ENCODE data around the gene HRH3. TPM values are rescaled to one million over a fixed set of nuclear protein-coding genes. Genes with fewer than 3 reads are reported as not detected.

HRH3 gene
- total RNA-seq, 1 donor = not detected

DNA sequence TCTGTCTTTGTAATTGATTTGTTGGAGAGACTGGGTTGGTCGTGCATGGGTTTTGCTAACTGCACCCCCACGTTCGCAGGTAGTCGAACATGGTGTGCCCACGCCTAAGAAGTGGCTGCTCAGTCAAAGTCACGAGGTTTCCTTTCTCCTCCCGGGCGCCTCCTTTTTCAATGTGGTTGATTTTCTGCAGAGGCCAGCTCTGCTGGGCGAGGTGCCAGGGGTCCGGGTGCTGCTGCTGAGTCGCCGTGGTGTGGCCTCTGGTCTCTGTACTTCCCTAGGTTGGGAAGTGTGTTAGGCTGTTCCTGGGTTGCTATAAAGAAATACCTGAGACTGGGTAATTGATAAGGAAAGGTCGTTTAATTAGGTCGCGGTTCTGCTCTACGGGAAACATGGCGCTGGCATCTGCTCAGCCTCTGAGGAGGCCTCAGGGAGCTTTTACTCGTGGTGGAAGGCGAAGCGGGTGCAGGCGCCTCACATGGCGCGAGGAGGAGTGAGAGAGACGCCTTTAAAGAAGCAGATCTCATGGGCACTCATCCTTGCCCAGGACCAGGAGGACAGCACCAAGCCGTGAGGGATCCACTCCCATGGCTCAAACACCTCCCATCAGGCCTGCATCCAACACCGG lies 32.4 kb upstream of the HRH3 start:
- Histone ChIP-seq H3K27me3 (ENCODE audit: insufficient read depth, low read length) (no peaks in the 10 kb centered on the region), H3K4me3 (ENCODE audit: low read length) (no peak overlapping the region), H3K4me1 (ENCODE audit: insufficient read depth, low read length) (no peaks in the 10 kb centered on the region), H3K9me3 (ENCODE audit: low read depth, low read length) (no peaks in the 10 kb centered on the region)

DNA sequence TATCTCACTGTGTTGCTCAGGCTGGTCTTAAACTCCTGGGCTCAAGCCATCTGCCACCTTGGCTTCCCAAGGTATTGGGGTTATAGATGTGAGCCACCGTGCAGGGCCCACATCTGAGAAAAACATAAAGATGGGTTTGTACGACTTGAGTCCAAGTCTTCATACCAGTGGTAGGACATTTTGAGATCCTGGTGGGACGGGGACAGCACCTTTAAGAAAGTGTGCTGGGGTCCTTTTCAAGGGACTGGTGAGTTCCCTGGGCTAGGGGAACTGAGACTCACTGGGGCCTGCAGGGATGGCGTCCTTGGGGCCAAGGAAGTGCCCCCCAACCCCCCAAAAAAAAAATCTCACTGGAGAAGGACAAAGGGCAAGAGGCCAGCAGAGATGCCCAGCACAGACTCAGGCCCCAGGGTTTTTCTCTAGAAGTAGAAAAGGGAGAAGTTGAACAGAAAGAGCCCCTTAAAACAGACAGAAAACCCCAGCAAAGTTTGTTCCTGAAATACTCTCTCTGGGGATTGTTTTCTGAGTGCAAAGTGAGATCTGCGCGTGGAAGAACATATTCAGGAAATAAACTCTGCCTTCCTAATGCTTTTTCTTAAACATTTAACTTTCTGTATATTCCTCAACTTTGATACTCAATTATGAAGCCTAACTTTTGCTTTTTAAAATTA lies 28.9 kb upstream of the HRH3 start:
- Histone ChIP-seq H3K4me3 (ENCODE audit: low read length) (no peak overlapping the region), H3K9me3 (ENCODE audit: low read depth, low read length) (no peaks in the 10 kb centered on the region), H3K27me3 (ENCODE audit: insufficient read depth, low read length) (no peaks in the 10 kb centered on the region), H3K4me1 (ENCODE audit: insufficient read depth, low read length) (peaks cover 4% of the 10 kb centered on the region)

DNA sequence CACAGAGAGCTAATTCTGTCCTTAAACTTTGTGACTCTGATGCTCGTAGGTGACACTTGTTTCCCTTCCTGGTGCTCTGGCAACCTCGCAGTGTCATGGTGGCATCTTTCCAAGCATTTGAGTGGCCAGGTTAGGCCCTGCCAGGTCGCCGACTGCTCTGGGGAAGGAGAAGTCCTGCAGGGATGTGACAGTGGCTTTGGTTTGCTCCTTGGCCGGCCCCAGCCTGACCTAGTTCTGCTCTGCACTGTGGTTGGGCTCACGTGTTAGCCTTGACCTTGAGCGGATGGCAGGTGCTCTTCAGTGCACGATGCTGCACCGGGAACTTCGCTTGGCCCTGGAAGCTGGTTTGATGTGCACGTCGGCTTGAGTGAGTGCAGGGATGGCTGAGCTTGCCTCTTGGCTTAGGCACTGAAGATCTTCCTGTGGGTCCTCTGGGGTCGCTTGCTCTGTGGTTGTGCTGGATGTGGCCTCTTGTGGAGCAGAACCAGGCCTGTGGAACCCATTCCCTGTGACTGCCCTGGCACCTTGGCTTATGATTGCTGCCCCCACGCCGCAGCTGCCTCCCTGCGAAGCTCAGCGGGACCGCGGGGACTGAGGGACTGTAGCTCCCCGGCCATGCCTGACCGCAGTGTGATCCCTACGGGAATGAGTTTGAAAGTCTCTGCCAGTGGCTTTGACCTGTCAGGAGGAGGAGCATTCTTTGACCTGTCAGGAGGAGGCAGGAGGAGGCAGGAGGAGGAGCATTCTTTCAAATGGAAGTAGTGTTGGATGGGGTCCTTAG lies 27.0 kb upstream of the HRH3 start:
- H3K4me3 ChIP-seq (ENCODE audit: low read length) = no peak overlapping the region
- H3K27me3 ChIP-seq (ENCODE audit: insufficient read depth, low read length) = no peaks in the 10 kb centered on the region
- no peaks in the 10 kb centered on the region for H3K9me3 ChIP-seq (ENCODE audit: low read depth, low read length)
- peaks cover 15% of the 10 kb centered on the region for H3K4me1 ChIP-seq (ENCODE audit: insufficient read depth, low read length)

- H3K4me3 ChIP-seq (ENCODE audit: low read length) = no peak overlapping the region
- H3K9me3 ChIP-seq (ENCODE audit: low read depth, low read length) = no peaks in the 10 kb centered on the region
- no peaks in the 10 kb centered on the region for H3K27me3 ChIP-seq (ENCODE audit: insufficient read depth, low read length)
- H3K4me1 ChIP-seq (ENCODE audit: insufficient read depth, low read length) = peaks cover 21% of the 10 kb centered on the region
These were observed 26.4 kb upstream of the HRH3 start for GRCh38 chr20:62246431-62246830.

GRCh38 chr20:62245911-62246280 lies 25.8 kb upstream of the HRH3 start:
- no peaks in the 10 kb centered on the region for H3K27me3 ChIP-seq (ENCODE audit: insufficient read depth, low read length)
- H3K4me1 ChIP-seq (ENCODE audit: insufficient read depth, low read length) = peaks cover 25% of the 10 kb centered on the region
- no peak overlapping the region for H3K4me3 ChIP-seq (ENCODE audit: low read length)
- no peaks in the 10 kb centered on the region for H3K9me3 ChIP-seq (ENCODE audit: low read depth, low read length)

DNA sequence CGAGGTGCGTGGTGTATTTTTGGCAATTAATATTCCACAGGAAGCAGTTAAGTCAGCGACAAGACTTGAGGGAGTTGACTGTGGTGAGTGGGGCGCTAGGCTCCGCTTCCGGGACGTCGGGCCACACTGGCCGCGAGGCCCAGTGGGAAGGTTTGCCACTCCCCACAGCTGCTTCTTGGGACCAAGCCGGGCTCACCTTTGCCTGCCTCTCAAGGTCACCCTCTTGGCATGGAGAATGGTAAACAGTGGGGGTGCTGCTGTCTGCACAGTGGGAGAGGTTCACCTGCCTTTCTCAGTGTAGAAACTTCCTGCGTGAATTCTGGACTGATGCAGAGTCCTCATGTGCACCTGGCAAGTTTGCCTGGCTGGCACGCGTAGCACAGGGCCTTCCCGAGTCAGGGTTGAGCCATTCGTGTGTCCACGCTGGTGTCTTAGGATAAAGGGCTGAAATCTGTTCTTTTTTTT lies 24.6 kb upstream of the HRH3 start:
- Histone ChIP-seq H3K27me3 (ENCODE audit: insufficient read depth, low read length) (no peaks in the 10 kb centered on the region), H3K9me3 (ENCODE audit: low read depth, low read length) (no peaks in the 10 kb centered on the region), H3K4me3 (ENCODE audit: low read length) (no peak overlapping the region), H3K4me1 (ENCODE audit: insufficient read depth, low read length) (peaks cover 38% of the 10 kb centered on the region)

DNA sequence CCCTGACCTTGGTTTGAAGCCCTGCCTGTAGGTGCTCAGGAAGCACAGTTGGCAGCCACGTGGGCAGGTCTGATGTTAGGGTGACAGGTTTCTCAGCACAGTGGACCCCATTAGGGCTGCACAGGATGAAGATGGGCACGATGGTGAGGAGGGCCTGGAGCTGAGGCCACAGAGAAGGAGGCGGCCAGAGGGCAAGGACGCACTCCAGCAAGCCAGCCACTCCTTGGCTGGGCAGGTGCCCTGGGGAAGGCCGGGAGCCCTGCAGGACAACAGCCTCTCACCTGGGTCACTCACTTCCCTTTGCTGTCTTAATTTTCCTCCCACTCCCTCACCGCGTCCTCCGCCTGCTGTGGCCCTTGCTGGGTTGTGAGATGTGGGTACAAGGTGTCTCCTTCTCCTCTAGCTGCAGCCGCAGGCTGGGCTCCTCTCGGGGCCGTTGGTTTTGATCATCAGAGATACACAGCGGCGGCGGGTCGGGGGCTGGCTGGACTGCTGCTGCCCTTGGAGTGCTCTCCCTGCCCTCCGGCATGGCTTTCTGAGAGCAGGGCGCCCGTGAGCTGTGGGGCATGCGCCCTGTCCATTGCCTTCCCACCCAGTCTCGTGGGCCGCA lies 23.9 kb upstream of the HRH3 start:
- Histone ChIP-seq H3K9me3 (ENCODE audit: low read depth, low read length) (no peaks in the 10 kb centered on the region), H3K4me1 (ENCODE audit: insufficient read depth, low read length) (peaks cover 44% of the 10 kb centered on the region), H3K27me3 (ENCODE audit: insufficient read depth, low read length) (no peaks in the 10 kb centered on the region), H3K4me3 (ENCODE audit: low read length) (no peak overlapping the region)

DNA sequence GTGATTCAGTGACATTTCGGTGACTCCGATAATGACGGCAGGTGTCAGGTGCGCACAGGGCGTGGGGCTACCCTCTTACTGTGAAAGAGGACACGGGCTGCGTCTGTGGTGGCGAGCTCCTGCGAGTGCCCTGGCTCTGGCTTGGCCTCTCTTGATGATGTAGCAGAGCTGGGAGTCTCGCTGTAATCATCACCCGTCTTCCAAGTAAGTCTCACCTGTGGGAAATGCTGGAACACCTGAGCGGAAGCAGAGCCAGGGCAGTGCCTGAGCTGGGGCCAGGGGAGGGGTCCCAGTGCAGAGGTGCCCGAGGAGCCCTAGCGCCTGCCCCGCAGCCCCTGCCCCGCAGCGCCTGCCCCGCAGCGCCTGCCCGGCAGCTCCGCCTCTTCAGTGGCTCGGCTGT lies 23.0 kb upstream of the HRH3 start:
- H3K4me3 ChIP-seq (ENCODE audit: low read length) = no peak overlapping the region
- H3K9me3 ChIP-seq (ENCODE audit: low read depth, low read length) = no peaks in the 10 kb centered on the region
- no peaks in the 10 kb centered on the region for H3K27me3 ChIP-seq (ENCODE audit: insufficient read depth, low read length)
- H3K4me1 ChIP-seq (ENCODE audit: insufficient read depth, low read length) = peaks cover 46% of the 10 kb centered on the region

DNA sequence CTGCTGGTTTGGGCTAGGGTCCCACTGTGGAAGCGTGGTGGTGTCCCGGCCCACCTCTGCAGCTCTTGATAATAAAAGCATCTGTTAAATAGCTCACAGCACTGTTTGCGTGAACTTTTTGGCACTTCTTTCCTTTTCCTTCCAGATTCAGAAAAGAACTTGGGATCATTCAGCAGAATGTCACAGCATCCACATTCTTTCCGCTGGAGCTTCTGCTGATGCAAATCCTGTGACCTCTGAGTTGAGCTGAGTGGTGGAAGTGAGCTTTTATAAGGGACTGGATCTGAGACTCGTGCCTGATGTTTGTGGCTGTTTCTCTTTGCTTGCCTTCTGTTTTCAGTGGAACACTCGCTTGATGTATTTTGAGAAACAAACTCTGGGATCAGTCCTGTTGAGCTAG lies 22.1 kb upstream of the HRH3 start:
- Histone ChIP-seq H3K9me3 (ENCODE audit: low read depth, low read length) (no peaks in the 10 kb centered on the region), H3K4me1 (ENCODE audit: insufficient read depth, low read length) (peaks cover 53% of the 10 kb centered on the region), H3K27me3 (ENCODE audit: insufficient read depth, low read length) (no peaks in the 10 kb centered on the region)

GRCh38 chr20:62241506-62241905 lies 21.4 kb upstream of the HRH3 start:
- no peak overlapping the region for H3K4me3 ChIP-seq (ENCODE audit: low read length)
- no peaks in the 10 kb centered on the region for H3K27me3 ChIP-seq (ENCODE audit: insufficient read depth, low read length)
- no peaks in the 10 kb centered on the region for H3K9me3 ChIP-seq (ENCODE audit: low read depth, low read length)
- H3K4me1 ChIP-seq (ENCODE audit: insufficient read depth, low read length) = peaks cover 53% of the 10 kb centered on the region

More for the DNA sequence above, 22.1 kb upstream of the HRH3 start:
- no peak overlapping the region for H3K4me3 ChIP-seq (ENCODE audit: low read length)

- H3K4me1 ChIP-seq (ENCODE audit: insufficient read depth, low read length) = peaks cover 53% of the 10 kb centered on the region
- no peaks in the 10 kb centered on the region for H3K27me3 ChIP-seq (ENCODE audit: insufficient read depth, low read length)
- no peaks in the 10 kb centered on the region for H3K9me3 ChIP-seq (ENCODE audit: low read depth, low read length)
- H3K4me3 ChIP-seq (ENCODE audit: low read length) = no peak overlapping the region
These were observed 20.1 kb upstream of the HRH3 start for GRCh38 chr20:62240020-62240685.

DNA sequence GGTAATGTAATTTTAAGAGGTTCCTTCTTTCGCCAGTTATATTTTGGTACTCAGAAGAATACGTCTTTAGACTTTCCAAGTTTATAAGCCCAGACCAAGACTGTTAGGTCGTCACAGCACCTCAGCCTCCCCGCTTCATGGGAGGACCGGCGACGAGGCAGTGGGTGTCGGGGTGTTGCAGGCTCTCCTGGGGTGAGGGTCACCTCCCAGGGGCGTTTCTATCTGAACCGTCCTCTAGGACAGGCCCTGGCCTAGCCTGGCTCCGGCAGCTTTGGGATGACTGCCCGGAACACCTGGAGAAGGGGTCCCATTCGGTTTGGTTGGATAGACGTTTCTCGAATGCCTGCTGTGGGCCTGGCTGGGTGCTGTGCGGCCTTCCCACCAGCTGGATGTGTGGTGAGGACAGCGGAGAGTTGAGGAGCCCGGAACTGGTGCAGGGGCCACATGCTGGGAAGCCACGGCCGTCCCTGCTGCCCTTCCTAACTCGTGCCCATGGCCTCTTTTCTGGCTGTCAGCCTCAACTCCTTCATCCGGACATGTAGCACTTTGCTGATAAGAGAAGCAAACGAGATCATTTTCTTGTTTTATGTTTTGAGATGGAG lies 19.3 kb upstream of the HRH3 start:
- Histone ChIP-seq H3K9me3 (ENCODE audit: low read depth, low read length) (no peaks in the 10 kb centered on the region), H3K4me1 (ENCODE audit: insufficient read depth, low read length) (peaks cover 53% of the 10 kb centered on the region), H3K27me3 (ENCODE audit: insufficient read depth, low read length) (no peaks in the 10 kb centered on the region), H3K4me3 (ENCODE audit: low read length) (peak overlapping the region; percentile 48)

- Histone ChIP-seq H3K4me3 (ENCODE audit: low read length) (peak overlapping the region; percentile 48), H3K27me3 (ENCODE audit: insufficient read depth, low read length) (no peaks in the 10 kb centered on the region), H3K4me1 (ENCODE audit: insufficient read depth, low read length) (peaks cover 46% of the 10 kb centered on the region), H3K9me3 (ENCODE audit: low read depth, low read length) (no peaks in the 10 kb centered on the region)
These were observed 18.6 kb upstream of the HRH3 start for GRCh38 chr20:62238569-62239277.
